ENCODE data around the gene ALDH1L2.

ALDH1L2 gene

DNA sequence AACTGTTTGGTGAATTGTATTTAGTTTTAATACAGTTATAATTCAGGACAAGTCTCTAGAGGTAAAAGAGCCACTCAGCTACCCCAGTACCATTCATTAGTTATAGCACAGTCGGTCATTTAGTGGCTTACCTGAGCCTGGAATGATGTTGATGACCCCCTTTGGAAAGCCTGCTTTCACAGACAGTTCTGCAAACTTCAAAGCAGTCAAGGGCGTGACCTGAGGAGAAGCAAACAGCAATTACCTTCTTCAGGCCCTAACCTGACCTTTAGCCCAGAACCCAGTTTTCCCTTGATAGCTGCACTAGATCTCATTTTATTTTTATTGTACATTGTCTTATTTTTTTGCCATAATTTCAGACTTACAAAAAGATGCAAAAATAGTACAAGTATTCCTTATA lies 43.8 kb downstream of the ALDH1L2 start:
- intact Hi-C loops (cut with DNase I): no loop called here
- no peak for DNase-seq

GRCh38 chr12:105036937-105037649 lies 47.2 kb downstream of the ALDH1L2 start:
- intact Hi-C loops (cut with DNase I): no loop called here
- no peak for DNase-seq

GRCh38 chr12:105033851-105034250 lies 50.4 kb downstream of the ALDH1L2 start:
- DNase-seq: no peak
- intact Hi-C loops (cut with DNase I): no loop called here

DNA sequence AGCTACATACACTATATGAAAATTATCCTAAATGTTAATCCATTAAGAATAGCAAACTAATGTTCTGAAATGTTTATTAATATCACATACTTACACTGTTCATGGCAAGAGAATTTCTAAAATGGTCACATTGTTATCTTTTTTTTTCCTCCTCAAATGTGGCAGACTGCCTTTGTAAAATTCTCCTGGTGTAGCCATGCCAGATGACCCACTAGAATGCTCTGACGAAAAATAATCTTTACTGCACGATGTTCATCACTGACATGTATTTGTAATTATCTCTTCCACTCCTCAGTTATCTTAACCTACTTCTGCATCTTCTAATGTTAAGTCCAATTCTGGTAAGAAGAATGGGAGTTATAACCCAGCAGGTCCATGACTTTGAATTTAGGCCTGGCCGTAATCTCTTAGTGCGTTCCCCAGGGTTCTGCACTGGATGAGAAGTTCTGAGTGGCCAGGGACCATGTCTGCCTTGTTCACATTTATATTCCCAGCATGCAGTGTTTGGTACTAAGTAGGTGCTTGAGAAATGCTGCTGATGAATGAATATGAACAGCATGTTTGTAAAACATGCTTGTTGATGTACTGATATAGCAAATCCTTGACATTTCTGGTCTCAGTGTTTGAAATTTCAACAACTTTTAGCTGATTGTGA lies 51.4 kb downstream of the ALDH1L2 start:
- DNase-seq: no peak
- intact Hi-C loops (cut with DNase I): no loop called here

DNA sequence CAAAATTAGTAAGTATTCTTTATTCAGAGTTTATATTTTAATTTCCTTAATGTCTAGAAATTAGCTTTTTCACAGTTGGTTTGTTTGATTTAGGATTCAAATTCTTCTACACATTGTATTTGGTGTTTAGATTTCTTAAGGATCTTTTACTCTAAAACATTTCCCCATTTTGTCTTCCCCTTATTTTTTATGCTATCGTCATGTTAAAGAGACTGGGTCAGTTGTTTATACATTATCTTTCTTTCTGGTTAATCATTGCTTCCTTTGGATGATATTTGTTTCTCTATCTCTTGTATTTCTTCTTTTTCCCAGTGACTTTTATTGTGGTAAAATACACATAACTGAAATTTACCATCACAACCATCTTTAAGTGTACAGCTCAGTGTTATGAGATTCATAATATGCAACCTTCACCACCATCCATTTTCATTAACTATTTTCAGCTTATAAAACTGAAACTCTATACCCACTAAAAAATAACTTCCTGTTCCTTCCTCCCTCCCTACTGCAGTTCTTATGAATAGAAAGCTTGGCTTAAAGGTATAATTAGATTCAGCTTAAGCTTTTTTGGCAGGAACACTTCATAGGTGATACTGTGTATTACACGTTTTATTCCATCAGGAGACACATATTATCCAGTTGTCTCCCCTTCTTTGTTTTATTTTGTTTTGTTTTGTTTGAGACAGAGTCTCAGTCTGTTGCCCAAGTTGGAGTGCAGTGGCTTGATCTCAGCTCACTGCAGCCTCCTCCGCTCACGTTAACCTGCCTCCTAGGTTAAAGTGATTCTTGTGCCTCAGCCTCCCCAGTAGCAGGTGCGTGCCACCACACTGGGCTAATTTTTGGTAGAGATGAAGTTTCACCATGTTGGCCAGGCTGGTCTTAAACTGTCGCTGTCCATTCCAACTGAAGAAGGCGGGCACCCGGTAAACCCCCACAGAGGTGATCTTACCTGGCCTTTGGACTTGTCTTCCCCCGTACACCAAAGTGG lies 53.1 kb downstream of the ALDH1L2 start:
- intact Hi-C loops (cut with DNase I): no loop called here
- DNase-seq: no peak

- DNase-seq: no peak
- intact Hi-C loops (cut with DNase I): no loop called here
Observed at GRCh38 chr12:105026411-105026810, 57.8 kb downstream of the ALDH1L2 start.

- DNase-seq: peak in 2 of 10 donors; percentile 12 to 14
- intact Hi-C loops (cut with DNase I): no loop called here
Observed at GRCh38 chr12:105025890-105026289, 58.4 kb downstream of the ALDH1L2 start.

GRCh38 chr12:105024928-105025327 lies 59.3 kb downstream of the ALDH1L2 start:
- DNase-seq: no peak
- intact Hi-C loops (cut with DNase I): no loop called here

GRCh38 chr12:105020241-105020962 lies 63.9 kb downstream of the ALDH1L2 start:
- DNase-seq: no peak
- intact Hi-C loops (cut with DNase I): no loop called here

- intact Hi-C loops (cut with DNase I): no loop called here
- DNase-seq: peak in 1 of 10 donors; percentile 71
Observed at GRCh38 chr12:105018776-105019175, 65.5 kb downstream of the ALDH1L2 start.

GRCh38 chr12:105018012-105018411 lies 66.2 kb downstream of the ALDH1L2 start:
- intact Hi-C loops (cut with DNase I): no loop called here
- DNase-seq: no peak

GRCh38 chr12:105015543-105015942 lies 68.7 kb downstream of the ALDH1L2 start:
- intact Hi-C loops (cut with DNase I): no loop called here
- no peak for DNase-seq

GRCh38 chr12:105014603-105015002 lies 69.7 kb downstream of the ALDH1L2 start:
- intact Hi-C loops (cut with DNase I): no loop called here

DNA sequence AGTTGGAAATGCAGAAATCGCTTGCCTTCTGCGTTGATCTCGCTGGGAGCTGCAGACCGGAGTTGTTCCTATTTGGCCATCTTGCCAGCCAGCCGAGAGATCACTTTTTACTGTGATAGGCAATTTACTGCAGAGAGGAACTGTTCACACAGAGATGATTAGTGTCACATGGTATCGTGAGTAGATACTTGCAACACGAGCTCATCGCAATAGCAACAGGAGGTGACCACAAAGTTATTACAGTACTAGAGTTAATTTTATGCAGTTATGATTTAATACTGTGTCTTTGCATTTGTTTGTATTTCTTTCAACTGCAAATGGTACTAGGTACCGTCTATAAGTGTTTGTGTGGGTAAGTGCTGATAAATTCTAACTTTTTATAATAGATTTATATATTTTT lies 70.4 kb downstream of the ALDH1L2 start:
- no peak for DNase-seq
- intact Hi-C loops (cut with DNase I): no loop called here

More at GRCh38 chr12:105014603-105015002, 69.7 kb downstream of the ALDH1L2 start:
- DNase-seq: no peak

DNA sequence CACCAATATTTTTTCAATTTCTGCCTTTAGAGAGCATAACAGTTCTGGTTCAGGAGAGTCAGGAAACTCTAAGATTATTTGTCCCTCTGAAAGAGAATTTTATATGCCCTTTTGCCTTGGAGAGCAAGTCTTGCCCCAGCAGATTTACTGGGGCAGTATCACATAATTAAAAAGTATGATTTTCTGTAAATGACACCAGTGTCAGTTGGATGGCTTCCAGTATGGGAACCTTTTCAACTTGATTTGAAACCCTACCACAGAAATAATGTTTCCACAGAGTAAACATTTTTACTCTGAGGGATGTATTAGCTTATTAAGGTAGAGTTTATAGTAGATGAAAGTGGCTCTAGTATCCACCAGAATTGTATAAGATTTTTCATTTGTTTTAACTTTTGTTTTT lies 82.8 kb downstream of the ALDH1L2 start:
- intact Hi-C loops (cut with DNase I): no loop called here
- no peak for DNase-seq

GRCh38 chr12:104999347-104999685 lies 84.9 kb downstream of the ALDH1L2 start:
- no peak for DNase-seq
- intact Hi-C loops (cut with DNase I): no loop called here

- DNase-seq: peak in 2 of 10 donors; percentile 78 to 84
- intact Hi-C loops (cut with DNase I): no loop called here
Observed at GRCh38 chr12:104998423-104999346, 85.6 kb downstream of the ALDH1L2 start.

- intact Hi-C loops (cut with DNase I): no loop called here
- no peak for DNase-seq
Observed at GRCh38 chr12:104997541-104997940, 86.7 kb downstream of the ALDH1L2 start.

DNA sequence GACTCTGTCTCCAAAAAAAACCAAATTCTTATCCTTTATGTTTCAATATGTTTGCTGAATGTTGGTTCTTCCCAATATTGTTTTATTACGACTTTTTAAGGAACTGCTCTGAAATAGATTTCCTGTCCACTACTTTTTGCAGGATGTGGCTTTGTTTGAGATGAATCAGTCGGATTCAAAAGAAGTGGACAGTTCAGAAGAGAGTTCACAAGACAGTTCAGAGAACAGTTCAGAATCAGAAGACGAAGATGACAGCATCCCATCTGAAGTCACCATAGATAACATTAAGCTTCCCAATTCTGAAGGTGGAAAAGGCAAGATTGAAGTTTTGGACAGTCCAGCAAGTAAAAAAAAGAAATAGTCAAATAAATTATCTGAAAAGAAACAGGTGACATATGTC lies 89.9 kb downstream of the ALDH1L2 start:
- intact Hi-C loops (cut with DNase I): no loop called here

More for the DNA sequence above, 89.9 kb downstream of the ALDH1L2 start:
- DNase-seq: no peak
